GM23338 (cell line): ENCODE results near the gene CPNE4. TPM values are rescaled to one million over a fixed set of nuclear protein-coding genes. Genes with fewer than 3 reads are reported as not detected.

Experiments
- ATAC-seq: fragments of 200-7000 bp; cut with Tn5 transposase; 3 replicates; pipeline ENCODE4 v1.9.1; 2020
- DNase-seq: peaks from one replicate; pipeline ENCODE4 v3.0.0-alpha.2; 2015; ENCODE audit warnings: low spot score
- H2AFZ ChIP-seq: fragments of 200-600 bp; sonication (generic); 2 replicates; pipeline ENCODE4 v1.8.0; 2016; ENCODE audit warnings: antibody characterized with exemption, mild to moderate bottlenecking, moderate library complexity
- H3F3A ChIP-seq: fragments of 200-600 bp; sonication (generic); replicated peaks from 2 replicates; pipeline ENCODE4 v1.8.0; 2017; ENCODE audit warnings: antibody characterized with exemption, mixed run types, low read depth
- H3K27ac ChIP-seq: fragments of 200-600 bp; sonication (generic); 2 replicates; pipeline ENCODE4 v1.6.1; 2016; ENCODE audit warnings: low read depth
- H3K27me3 ChIP-seq: fragments of 200-600 bp; sonication (generic); 2 replicates; pipeline ENCODE4 v1.8.0; 2016; ENCODE audit warnings: mild to moderate bottlenecking, mixed run types, moderate library complexity; ENCODE audit not compliant: insufficient read depth
- H3K36me3 ChIP-seq: fragments of 200-600 bp; sonication (generic); 2 replicates; pipeline ENCODE4 v1.8.0; 2016; ENCODE audit warnings: mild to moderate bottlenecking; ENCODE audit not compliant: insufficient read depth
- H3K4me1 ChIP-seq: fragments of 200-600 bp; sonication (generic); 2 replicates; pipeline ENCODE4 v1.8.0; 2016; ENCODE audit warnings: mild to moderate bottlenecking, moderate library complexity; ENCODE audit not compliant: insufficient read depth
- H3K4me2 ChIP-seq: fragments of 200-600 bp; sonication (generic); 2 replicates; pipeline ENCODE4 v1.7.1; 2017; ENCODE audit warnings: mixed run types
- H3K4me3 ChIP-seq: fragments of 200-600 bp; sonication (generic); 2 replicates; pipeline ENCODE4 v1.6.1; 2016; ENCODE audit warnings: mixed run types
- H3K79me2 ChIP-seq: fragments of 200-600 bp; sonication (generic); replicated peaks from 2 replicates; pipeline ENCODE4 v1.8.0; 2017; ENCODE audit warnings: mild to moderate bottlenecking; ENCODE audit not compliant: insufficient read depth
- H3K9me2 ChIP-seq: fragments of 200-600 bp; sonication (generic); 2 replicates; pipeline ENCODE4 v1.8.0; 2017; ENCODE audit not compliant: insufficient read depth
- H4K20me1 ChIP-seq: fragments of 200-600 bp; sonication (generic); replicated peaks from 2 replicates; pipeline ENCODE4 v1.8.0; 2017; ENCODE audit warnings: mild to moderate bottlenecking; ENCODE audit not compliant: insufficient read depth
- H3K27ac Mint-ChIP-seq: 2 replicates; pipeline ENCODE4 v1.8.0; 2020; ENCODE audit warnings: inconsistent platforms, mild to moderate bottlenecking, moderate library complexity, mixed read lengths
- H3K27me3 Mint-ChIP-seq: 3 replicates; pipeline ENCODE4 v1.8.0; 2022; ENCODE audit warnings: low read depth, mild to moderate bottlenecking, moderate library complexity, mixed read lengths, inconsistent platforms; ENCODE audit not compliant: insufficient read depth, poor library complexity
- H3K36me3 Mint-ChIP-seq: 3 replicates; pipeline ENCODE4 v1.8.0; 2021; ENCODE audit warnings: low read depth, mild to moderate bottlenecking, inconsistent platforms, moderate library complexity, mixed read lengths
- H3K4me1 Mint-ChIP-seq: 3 replicates; pipeline ENCODE4 v1.8.0; 2020; ENCODE audit warnings: mild to moderate bottlenecking, inconsistent platforms, mixed read lengths
- H3K4me3 Mint-ChIP-seq: 3 replicates; pipeline ENCODE4 v1.8.0; 2021; ENCODE audit warnings: moderate library complexity, mild to moderate bottlenecking, inconsistent platforms, mixed read lengths
- H3K9me3 Mint-ChIP-seq: 3 replicates; pipeline ENCODE4 v1.8.0; 2020; ENCODE audit warnings: moderate library complexity, mild to moderate bottlenecking, inconsistent platforms, mixed read lengths
- ETS1 ChIP-seq: IDR thresholded peaks from 2 replicates; pipeline ENCODE4 v1.6.1; 2016; ENCODE audit warnings: antibody characterized with exemption
- EZH2 ChIP-seq: fragments of 200-600 bp; sonication (generic); IDR thresholded peaks from one replicate; pipeline ENCODE4 v1.8.0; 2017; ENCODE audit warnings: antibody characterized with exemption, mild to moderate bottlenecking, low read depth; ENCODE audit not compliant: unreplicated experiment
- EZH2phosphoT487 ChIP-seq: fragments of 200-600 bp; sonication (generic); IDR thresholded peaks from one replicate; pipeline ENCODE4 v1.8.1; 2018; ENCODE audit warnings: antibody characterized with exemption; ENCODE audit not compliant: unreplicated experiment
- JUNB ChIP-seq: IDR thresholded peaks from one replicate; pipeline ENCODE4 v1.6.1; 2016; ENCODE audit warnings: antibody characterized with exemption; ENCODE audit not compliant: unreplicated experiment
- NANOG ChIP-seq: IDR thresholded peaks from 2 replicates; pipeline ENCODE4 v1.6.1; 2016; ENCODE audit warnings: antibody characterized with exemption, borderline replicate concordance
- ZNF331 ChIP-seq: fragments of 250-450 bp; sonication (Bioruptor Pico); IDR thresholded peaks from 2 replicates; pipeline ENCODE4 v1.5.0; 2020; ENCODE audit warnings: low read depth, mild to moderate bottlenecking, moderate library complexity
- ZNF462 ChIP-seq: fragments of 250-450 bp; sonication (Bioruptor Pico); IDR thresholded peaks from 2 replicates; pipeline ENCODE4 v1.5.0; 2020; ENCODE audit warnings: mild to moderate bottlenecking, moderate library complexity
- polyA plus RNA-seq: library from polyadenylated mRNA; unstranded; fragments of >200 nt; fragmentation: Nextera tagmentation; extraction: Ambion mirVana; gene quantifications from 2 replicates; pipeline ENCODE4 v1.2.1, GENCODE V29; 2016
- total RNA-seq: library from RNA; depleted of rRNA; stranded (reverse); fragments of >200 nt; shearing (Covaris generic); gene quantifications from 2 replicates; pipeline ENCODE4 v1.2.3, GENCODE V29; 2014

Gene CPNE4
- total and polyA plus RNA-seq, 2 experiments from 2014 or later: 2.0 to 6.5 TPM

GRCh38 chr3:131962982-131963381 is 71.8 kb downstream of the CPNE4 start (continued):
- no peak for TF ChIP-seq ZNF462
- TF ChIP-seq JUNB: no peak

GRCh38 chr3:131960324-131960723 is 74.5 kb downstream of the CPNE4 start:
- no peak overlapping the region for H3K27ac Mint-ChIP-seq
- no peak overlapping the region for H2AFZ ChIP-seq
- no peak overlapping the region for H3K4me2 ChIP-seq
- peaks cover 31% of the 10 kb centered on the region for H3K4me1 ChIP-seq
- ATAC-seq: no peak
- no peaks in the 10 kb centered on the region; the same call in 1 of the 2 replicates for H3K9me2 ChIP-seq
- no peak overlapping the region for H3K4me3 Mint-ChIP-seq
- no peaks in the 10 kb centered on the region for H4K20me1 ChIP-seq
- H3K36me3 ChIP-seq: no peaks in the 10 kb centered on the region
- peaks cover 5% of the 10 kb centered on the region; the same call in 1 of the 3 replicates for H3K9me3 Mint-ChIP-seq
- H3K4me1 Mint-ChIP-seq: peaks cover 23% of the 10 kb centered on the region
- peaks cover 6% of the 10 kb centered on the region; the same call in 2 of the 3 replicates for H3K36me3 Mint-ChIP-seq
- no peaks in the 10 kb centered on the region for H3K27me3 ChIP-seq
- no peak for DNase-seq
- no peak overlapping the region for H3K27ac ChIP-seq
- peaks cover 3% of the 10 kb centered on the region for H3K27me3 Mint-ChIP-seq
- no peak overlapping the region for H3K4me3 ChIP-seq
- H3K79me2 ChIP-seq: no peaks in the 10 kb centered on the region
- H3F3A ChIP-seq: no peaks in the 10 kb centered on the region
- TF ChIP-seq EZH2 (no peak), ETS1 (no peak), ZNF331 (CRISPR knock-in tag) (no peak), NANOG (no peak), EZH2phosphoT487 (no peak), ZNF462 (no peak)
